Measurements from ENCODE around the gene ORC4.

GRCh38 chr2:148013876-148014275, 6.7 kb downstream of the ORC4 start:
- no peak for TF ChIP-seq ZNF274 (IDR thresholded peaks at IDR 0.05; ENCODE audit: low read depth, low read length)
- TF ChIP-seq YY1 (IDR thresholded peaks at IDR 0.05; ENCODE audit: insufficient read depth, insufficient read length) = no peak
